HEK293 (cell line): ENCODE results near the gene REG1A.

Source experiments
- CTCF ChIA-PET: fragments of 350-600 bp; formaldehyde crosslinking; extraction: SDS; loops from one replicate; lab custom pipeline; 2021; ENCODE audit warnings: antibody characterized with exemption; lab: Yijun Ruan, JAX
- POLR2A ChIA-PET: fragments of 300-600 bp; formaldehyde crosslinking; extraction: SDS; loops from one replicate; lab custom pipeline; 2020; ENCODE audit warnings: antibody characterized with exemption, inconsistent platforms; lab: Yijun Ruan, JAX
- H3K27ac ChIP-seq: fragments of 200-500 bp; sonication (Bioruptor generic); 2 replicates; pipeline ENCODE4 v1.5.1; 2014; ENCODE audit warnings: low read depth, low read length, control low read depth, inconsistent platforms; ENCODE audit errors: extremely low read depth
- H3K36me3 ChIP-seq, 2 experiments: fragments of 200-500 bp in 1 of 2; sonication (Bioruptor generic) in 1 of 2; 1 replicate in 1 of 2; 2 replicates in 1 of 2; pipeline ENCODE4 v1.5.1; 2014 to 2017; ENCODE audit warnings: inconsistent platforms in 2 of 2, low read length in 2 of 2; ENCODE audit not compliant: control insufficient read depth in 2 of 2, insufficient read depth in 1 of 2
- H3K4me1 ChIP-seq: fragments of 200-500 bp; sonication (Bioruptor generic); 2 replicates; pipeline ENCODE4 v1.5.1; 2014; ENCODE audit warnings: mild to moderate bottlenecking, low read length, inconsistent platforms; ENCODE audit not compliant: control insufficient read depth, insufficient read depth
- H3K4me3 ChIP-seq: 2 replicates; pipeline ENCODE4 v1.5.1; 2011; ENCODE audit warnings: low read depth, mild to moderate bottlenecking, control low read depth, low read length, moderate library complexity
- H3K9me3 ChIP-seq: fragments of 200-500 bp; sonication (Bioruptor generic); 2 replicates; pipeline ENCODE4 v1.5.1; 2014; ENCODE audit warnings: low read depth, low read length, inconsistent platforms; ENCODE audit not compliant: control insufficient read depth, insufficient read depth
- ZBTB11 ChIP-seq: fragments of 450-650 bp; formaldehyde crosslinking; conservative IDR thresholded peaks from 2 replicates; pipeline ENCODE4 v1.5.1; 2016; ENCODE audit warnings: low read depth, missing biosample characterization, missing genetic modification characterization
- ZNF138 ChIP-seq: fragments of 450-650 bp; formaldehyde crosslinking; IDR thresholded peaks from 2 replicates; pipeline ENCODE4 v1.5.1; 2016; ENCODE audit warnings: missing biosample characterization, missing genetic modification characterization, borderline replicate concordance
- ZNF175 ChIP-seq: fragments of 450-650 bp; formaldehyde crosslinking; IDR thresholded peaks from 2 replicates; pipeline ENCODE4 v1.5.1; 2016; ENCODE audit warnings: missing biosample characterization, missing genetic modification characterization
- ZNF239 ChIP-seq: fragments of 450-650 bp; formaldehyde crosslinking; IDR thresholded peaks from 2 replicates; pipeline ENCODE4 v1.5.1; 2016; ENCODE audit warnings: missing biosample characterization, missing genetic modification characterization
- ZNF266 ChIP-seq: fragments of 450-650 bp; formaldehyde crosslinking; IDR thresholded peaks from 2 replicates; pipeline ENCODE4 v1.5.1; 2016; ENCODE audit warnings: missing biosample characterization, missing genetic modification characterization, low read depth
- ZNF354C ChIP-seq: fragments of 450-650 bp; formaldehyde crosslinking; IDR thresholded peaks from 2 replicates; pipeline ENCODE4 v1.5.1; 2016; ENCODE audit warnings: missing biosample characterization, missing genetic modification characterization, low read depth, borderline replicate concordance
- ZNF555 ChIP-seq: fragments of 450-650 bp; formaldehyde crosslinking; conservative IDR thresholded peaks from 2 replicates; pipeline ENCODE4 v1.5.1; 2017; ENCODE audit warnings: missing biosample characterization, mild to moderate bottlenecking, missing genetic modification characterization, inconsistent platforms
- ZNF701 ChIP-seq: fragments of 450-650 bp; formaldehyde crosslinking; IDR thresholded peaks from 2 replicates; pipeline ENCODE4 v1.5.1; 2016; ENCODE audit warnings: missing biosample characterization, missing genetic modification characterization
- ZNF777 ChIP-seq: fragments of 450-650 bp; formaldehyde crosslinking; IDR thresholded peaks from 2 replicates; pipeline ENCODE4 v1.5.1; 2017; ENCODE audit warnings: missing biosample characterization, missing genetic modification characterization, borderline replicate concordance
- ZSCAN23 ChIP-seq: fragments of 450-650 bp; formaldehyde crosslinking; IDR thresholded peaks from 2 replicates; pipeline ENCODE4 v1.5.1; 2016; ENCODE audit warnings: missing biosample characterization, missing genetic modification characterization

The REG1A gene

GRCh38 chr2:79162801-79163200 is 42.5 kb downstream of the REG1A start (continued):
- TF ChIP-seq ZSCAN23 (tag by site-specific recombination), result no peak

- Histone ChIP-seq H3K4me3 (no peak overlapping the region), H3K9me3 (no peaks in the 10 kb centered on the region), H3K4me1 (no peaks in the 10 kb centered on the region), H3K36me3 (no peaks in the 10 kb centered on the region), H3K27ac (no peak overlapping the region)
- CTCF ChIA-PET, result interaction anchor here (0.6 to 0.7 kb wide), 2 partner anchors 15 to 690 kb away, joined by 3 read pairs; no protein-coding TSS in a partner anchor
- no peak for TF ChIP-seq ZNF701
- no peak for TF ChIP-seq ZBTB11 (tag by site-specific recombination)
- no peak for TF ChIP-seq ZNF138 (tag by site-specific recombination)
- TF ChIP-seq ZNF777 (tag by site-specific recombination), result no peak
- TF ChIP-seq ZNF354C (tag by site-specific recombination), result no peak
- no peak for TF ChIP-seq ZNF266 (tag by site-specific recombination)
- TF ChIP-seq ZNF555, result no peak
- TF ChIP-seq ZNF239 (tag by site-specific recombination), result no peak
- no peak for TF ChIP-seq ZNF175 (tag by site-specific recombination)
- POLR2A ChIA-PET, result no interaction called here
Measured at GRCh38 chr2:79171348-79171958, 51.2 kb downstream of the REG1A start.
